HL-60 (cell line): ENCODE measurements around the gene ITGB5.
"Not testable (repeated sequence)": the region's sequence is repeated elsewhere in the genome, so short reads cannot be mapped to it uniquely, and the experiment has no call there.

Source experiments
- DNase-seq, 2 experiments: peaks; one replicate each; pipeline ENCODE4 v3.0.0-alpha.2; 2010 to 2020; ENCODE audit warnings: low read depth in 1 of 2, low spot score in 1 of 2
- H3K27ac ChIP-seq: fragments of 250-450 bp; sonication (Bioruptor Pico); replicated peaks from 2 replicates; pipeline ENCODE4 v1.5.1; 2020; ENCODE audit warnings: mild to moderate bottlenecking, moderate library complexity
- H3K27me3 ChIP-seq: fragments of 250-450 bp; sonication (Bioruptor Pico); 2 replicates; pipeline ENCODE4 v1.5.1; 2021; ENCODE audit warnings: mild to moderate bottlenecking, moderate library complexity; ENCODE audit not compliant: insufficient read depth, poor library complexity, severe bottlenecking
- H3K4me3 ChIP-seq: replicated peaks from 2 replicates; pipeline ENCODE4 v1.5.1; 2011; ENCODE audit warnings: mild to moderate bottlenecking, control low read depth, low read length; ENCODE audit not compliant: insufficient read depth
- GABPA ChIP-seq: IDR thresholded peaks from 2 replicates; pipeline ENCODE4 v1.6.1; 2012; ENCODE audit warnings: low read depth
- POLR2AphosphoS5 ChIP-seq: IDR thresholded peaks from 2 replicates; pipeline ENCODE4 v1.6.1; 2012; ENCODE audit warnings: low read depth
- SPI1 ChIP-seq: IDR thresholded peaks from 2 replicates; pipeline ENCODE4 v1.6.1; 2012; ENCODE audit warnings: low read depth, mild to moderate bottlenecking, borderline replicate concordance
- TF ChIP-seq, protein P1 (sequence below): IDR thresholded peaks from one replicate; pipeline ENCODE4 v1.5.1; 2011; ENCODE audit warnings: low read length, control low read depth, inconsistent platforms; ENCODE audit not compliant: insufficient read depth
- TF ChIP-seq, protein P2 (sequence below): IDR thresholded peaks from 2 replicates; pipeline ENCODE4 v1.6.1; 2012; ENCODE audit warnings: low read depth; ENCODE audit not compliant: insufficient replicate concordance

ITGB5 gene

DNA sequence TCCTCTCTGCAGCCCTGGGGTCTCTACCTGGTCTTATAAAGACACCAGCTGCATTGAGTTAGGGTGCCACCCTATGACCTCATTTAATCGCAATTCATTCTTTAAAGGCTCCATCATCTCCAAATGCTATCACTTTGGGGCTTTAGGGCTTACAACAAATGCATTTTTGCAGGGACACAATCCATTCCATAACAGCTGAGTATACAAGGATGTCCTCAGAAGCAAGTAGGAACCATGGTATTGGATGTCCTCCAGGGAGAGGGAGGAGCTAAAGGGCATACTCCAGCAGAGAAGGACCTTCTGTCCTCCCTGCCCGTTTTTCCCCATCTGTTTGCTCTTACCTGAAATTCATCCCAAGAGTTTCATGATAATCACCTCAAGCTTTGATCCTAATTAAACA lies 126.6 kb downstream of the ITGB5 start:
- DNase-seq: no peak
- TF ChIP-seq SPI1 (no peak), POLR2AphosphoS5 (no peak), GABPA (no peak)
- TF ChIP-seq, protein P1, sequence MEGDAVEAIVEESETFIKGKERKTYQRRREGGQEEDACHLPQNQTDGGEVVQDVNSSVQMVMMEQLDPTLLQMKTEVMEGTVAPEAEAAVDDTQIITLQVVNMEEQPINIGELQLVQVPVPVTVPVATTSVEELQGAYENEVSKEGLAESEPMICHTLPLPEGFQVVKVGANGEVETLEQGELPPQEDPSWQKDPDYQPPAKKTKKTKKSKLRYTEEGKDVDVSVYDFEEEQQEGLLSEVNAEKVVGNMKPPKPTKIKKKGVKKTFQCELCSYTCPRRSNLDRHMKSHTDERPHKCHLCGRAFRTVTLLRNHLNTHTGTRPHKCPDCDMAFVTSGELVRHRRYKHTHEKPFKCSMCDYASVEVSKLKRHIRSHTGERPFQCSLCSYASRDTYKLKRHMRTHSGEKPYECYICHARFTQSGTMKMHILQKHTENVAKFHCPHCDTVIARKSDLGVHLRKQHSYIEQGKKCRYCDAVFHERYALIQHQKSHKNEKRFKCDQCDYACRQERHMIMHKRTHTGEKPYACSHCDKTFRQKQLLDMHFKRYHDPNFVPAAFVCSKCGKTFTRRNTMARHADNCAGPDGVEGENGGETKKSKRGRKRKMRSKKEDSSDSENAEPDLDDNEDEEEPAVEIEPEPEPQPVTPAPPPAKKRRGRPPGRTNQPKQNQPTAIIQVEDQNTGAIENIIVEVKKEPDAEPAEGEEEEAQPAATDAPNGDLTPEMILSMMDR: no peak
- TF ChIP-seq, protein P2, sequence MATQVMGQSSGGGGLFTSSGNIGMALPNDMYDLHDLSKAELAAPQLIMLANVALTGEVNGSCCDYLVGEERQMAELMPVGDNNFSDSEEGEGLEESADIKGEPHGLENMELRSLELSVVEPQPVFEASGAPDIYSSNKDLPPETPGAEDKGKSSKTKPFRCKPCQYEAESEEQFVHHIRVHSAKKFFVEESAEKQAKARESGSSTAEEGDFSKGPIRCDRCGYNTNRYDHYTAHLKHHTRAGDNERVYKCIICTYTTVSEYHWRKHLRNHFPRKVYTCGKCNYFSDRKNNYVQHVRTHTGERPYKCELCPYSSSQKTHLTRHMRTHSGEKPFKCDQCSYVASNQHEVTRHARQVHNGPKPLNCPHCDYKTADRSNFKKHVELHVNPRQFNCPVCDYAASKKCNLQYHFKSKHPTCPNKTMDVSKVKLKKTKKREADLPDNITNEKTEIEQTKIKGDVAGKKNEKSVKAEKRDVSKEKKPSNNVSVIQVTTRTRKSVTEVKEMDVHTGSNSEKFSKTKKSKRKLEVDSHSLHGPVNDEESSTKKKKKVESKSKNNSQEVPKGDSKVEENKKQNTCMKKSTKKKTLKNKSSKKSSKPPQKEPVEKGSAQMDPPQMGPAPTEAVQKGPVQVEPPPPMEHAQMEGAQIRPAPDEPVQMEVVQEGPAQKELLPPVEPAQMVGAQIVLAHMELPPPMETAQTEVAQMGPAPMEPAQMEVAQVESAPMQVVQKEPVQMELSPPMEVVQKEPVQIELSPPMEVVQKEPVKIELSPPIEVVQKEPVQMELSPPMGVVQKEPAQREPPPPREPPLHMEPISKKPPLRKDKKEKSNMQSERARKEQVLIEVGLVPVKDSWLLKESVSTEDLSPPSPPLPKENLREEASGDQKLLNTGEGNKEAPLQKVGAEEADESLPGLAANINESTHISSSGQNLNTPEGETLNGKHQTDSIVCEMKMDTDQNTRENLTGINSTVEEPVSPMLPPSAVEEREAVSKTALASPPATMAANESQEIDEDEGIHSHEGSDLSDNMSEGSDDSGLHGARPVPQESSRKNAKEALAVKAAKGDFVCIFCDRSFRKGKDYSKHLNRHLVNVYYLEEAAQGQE: no peak
- Histone ChIP-seq H3K27ac (no peak overlapping the region), H3K27me3 (no peaks in the 10 kb centered on the region), H3K4me3 (no peak overlapping the region)

DNA sequence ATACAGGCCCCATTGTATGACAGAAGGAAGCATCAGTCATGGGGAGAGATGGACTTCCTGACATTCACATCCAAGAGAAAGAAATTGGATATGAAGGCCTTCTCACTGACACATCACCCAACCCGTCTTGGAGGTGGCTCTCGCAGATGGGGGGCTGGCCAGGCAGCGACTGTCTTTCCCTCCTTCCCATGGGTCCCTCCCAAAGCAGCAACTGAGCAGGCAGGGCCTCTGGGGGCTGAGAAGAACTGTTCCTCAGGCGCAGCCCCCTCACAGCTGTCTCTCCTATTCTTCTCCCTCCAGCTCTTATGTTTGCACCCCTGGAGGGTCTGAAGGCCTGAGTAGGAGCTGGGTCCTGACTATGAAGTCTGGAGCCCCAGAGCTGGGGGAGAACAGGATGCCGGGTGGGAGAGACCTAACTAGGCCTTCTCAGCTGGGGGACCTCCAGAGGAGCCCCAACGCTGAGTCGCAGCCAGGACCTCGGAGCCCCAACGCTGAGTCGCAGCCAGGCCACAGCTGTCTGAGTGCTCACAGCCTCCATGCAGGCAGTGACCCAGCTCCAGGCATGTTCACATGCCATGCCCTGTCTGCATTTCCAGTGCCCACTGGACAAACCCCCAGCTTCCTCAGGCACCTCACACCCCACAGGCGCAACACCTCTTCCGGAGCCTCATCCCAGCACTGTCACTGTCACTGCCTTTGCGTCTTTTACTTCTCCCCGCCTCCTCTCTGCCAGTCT lies 127.3 kb downstream of the ITGB5 start:
- Histone ChIP-seq H3K27ac (no peak overlapping the region), H3K4me3 (no peak overlapping the region), H3K27me3 (no peaks in the 10 kb centered on the region)
- TF ChIP-seq SPI1: no peak
- TF ChIP-seq POLR2AphosphoS5: no peak
- TF ChIP-seq, protein P1: no peak
- TF ChIP-seq, protein P2: no peak
- no peak for TF ChIP-seq GABPA
- DNase-seq: no peak

DNA sequence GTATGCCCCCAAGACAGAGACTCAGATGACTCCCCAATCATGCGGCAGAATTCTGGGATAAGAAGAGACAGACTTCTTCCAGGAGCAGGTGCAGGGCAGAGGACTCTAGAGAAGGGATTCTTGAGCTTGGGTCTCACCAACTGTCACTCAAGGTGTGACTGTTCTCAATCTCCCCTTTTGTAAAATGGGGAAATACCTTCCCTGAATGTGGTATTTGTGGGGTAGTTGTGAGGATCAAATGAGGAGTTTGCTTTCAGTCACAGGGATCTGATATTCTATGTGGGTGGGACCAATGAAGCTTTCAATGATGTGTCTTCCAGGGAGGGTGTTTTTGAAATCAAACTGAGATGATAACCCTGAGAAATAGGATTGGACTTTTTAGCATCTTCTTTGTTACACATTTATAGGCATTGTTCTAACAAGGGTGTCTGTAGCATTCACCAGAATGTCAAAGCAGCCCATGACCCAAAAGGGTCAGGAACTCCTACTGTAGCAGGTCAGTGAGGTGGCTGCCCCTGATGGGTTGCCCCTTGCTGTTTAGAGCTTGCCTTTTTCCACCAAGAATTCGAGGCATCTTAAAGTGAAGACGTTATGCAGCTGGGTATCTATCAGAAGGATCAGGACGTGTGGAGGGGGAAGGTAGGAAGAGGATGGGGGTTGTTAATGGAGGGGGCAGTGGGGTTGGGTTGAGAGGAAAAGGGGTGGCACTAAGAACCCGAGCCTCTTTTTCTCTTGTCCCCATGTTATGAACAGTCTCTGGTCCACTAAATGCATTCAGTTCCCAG lies 128.1 kb downstream of the ITGB5 start:
- Histone ChIP-seq H3K27me3 (no peaks in the 10 kb centered on the region), H3K4me3 (no peak overlapping the region), H3K27ac (no peak overlapping the region)
- TF ChIP-seq GABPA (no peak), POLR2AphosphoS5 (no peak)
- TF ChIP-seq, protein P2: no peak
- TF ChIP-seq, protein P1: no peak
- no peak for DNase-seq

DNA sequence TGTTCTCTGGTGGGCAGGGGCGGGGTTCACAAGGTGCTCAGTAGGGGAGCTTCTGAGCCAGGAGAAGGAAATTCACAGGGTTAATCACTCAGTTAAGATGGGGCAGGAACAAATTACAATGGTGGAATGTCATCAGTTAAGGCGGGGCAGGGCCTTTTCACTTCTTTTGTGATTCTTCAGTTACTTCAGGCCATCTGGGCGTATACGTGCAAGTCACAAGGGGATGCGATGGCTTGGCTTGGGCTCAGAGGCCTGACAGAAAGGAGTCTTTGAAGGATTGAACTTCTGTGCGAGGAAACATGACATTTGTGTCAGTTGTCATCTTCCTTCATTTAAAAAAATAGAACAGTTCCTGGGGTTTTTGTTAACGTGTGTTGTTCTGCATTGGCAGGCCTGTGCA lies 129.2 kb downstream of the ITGB5 start:
- H3K4me3 ChIP-seq, H3K27me3 ChIP-seq, DNase-seq, H3K27ac ChIP-seq: not testable (repeated sequence)
